GM15510 (cell line): ENCODE results near the gene OAT.

ENCODE experiments used
- POLR2A ChIP-seq: IDR thresholded peaks from 3 replicates; pipeline ENCODE4 v1.6.1; 2011; ENCODE audit warnings: borderline replicate concordance; ENCODE audit not compliant: insufficient read length; ENCODE audit errors: extremely low read depth

The OAT gene

GRCh38 chr10:124420254-124420653 is 1.5 kb upstream of the OAT start:
- TF ChIP-seq POLR2A = no peak

- no peak for TF ChIP-seq POLR2A
Observed at GRCh38 chr10:124419635-124420034, 912 bp upstream of the OAT start.

GRCh38 chr10:124417895-124418725 is 613 bp downstream of the OAT start:
- TF ChIP-seq POLR2A = no peak

GRCh38 chr10:124416733-124417132 is 2.0 kb downstream of the OAT start:
- TF ChIP-seq POLR2A = no peak

- TF ChIP-seq POLR2A = no peak
Observed at GRCh38 chr10:124415210-124415609, 3.5 kb downstream of the OAT start.

GRCh38 chr10:124414076-124414475 is 4.6 kb downstream of the OAT start:
- TF ChIP-seq POLR2A = no peak

- TF ChIP-seq POLR2A = no peak
Observed at GRCh38 chr10:124409696-124410095, 9.0 kb downstream of the OAT start.

- no peak for TF ChIP-seq POLR2A
Observed at GRCh38 chr10:124408357-124408756, 10.4 kb downstream of the OAT start.

- no peak for TF ChIP-seq POLR2A
Observed at GRCh38 chr10:124407456-124407855, 11.3 kb downstream of the OAT start.

GRCh38 chr10:124403548-124403947 is 15.2 kb downstream of the OAT start:
- TF ChIP-seq POLR2A = no peak

GRCh38 chr10:124402273-124402672 is 16.4 kb downstream of the OAT start:
- no peak for TF ChIP-seq POLR2A

GRCh38 chr10:124401633-124402032 is 17.1 kb downstream of the OAT start:
- TF ChIP-seq POLR2A = no peak

GRCh38 chr10:124394583-124394982 is 24.1 kb downstream of the OAT start:
- no peak for TF ChIP-seq POLR2A

GRCh38 chr10:124392626-124393342 is 25.9 kb downstream of the OAT start:
- no peak for TF ChIP-seq POLR2A

GRCh38 chr10:124390471-124391187 is 28.1 kb downstream of the OAT start:
- TF ChIP-seq POLR2A = no peak
